GM19467 (cell line): ENCODE measurements around the gene CFAP410.

Experiments used
- ATAC-seq: cut with Tn5 transposase; IDR thresholded peaks from one replicate; pipeline ENCODE4 v1.9.1; 2021; ENCODE audit warnings: mild to moderate bottlenecking, moderate library complexity; ENCODE audit not compliant: unreplicated experiment

Gene CFAP410

GRCh38 chr21:44331650-44332307 is 7.4 kb downstream of the CFAP410 start:
- no peak for ATAC-seq

GRCh38 chr21:44331209-44331608 is 8.0 kb downstream of the CFAP410 start:
- ATAC-seq: no peak

- no peak for ATAC-seq
These were observed 8.5 kb downstream of the CFAP410 start for GRCh38 chr21:44330698-44331097.

- ATAC-seq: no peak
These were observed 9.1 kb downstream of the CFAP410 start for GRCh38 chr21:44329971-44330681.

GRCh38 chr21:44329086-44329889 is 9.9 kb downstream of the CFAP410 start:
- no peak for ATAC-seq

GRCh38 chr21:44328242-44328895 is 10.8 kb downstream of the CFAP410 start:
- no peak for ATAC-seq

GRCh38 chr21:44327603-44327974 is 11.6 kb downstream of the CFAP410 start:
- ATAC-seq: no peak

GRCh38 chr21:44326716-44327602 is 12.2 kb downstream of the CFAP410 start:
- no peak for ATAC-seq

GRCh38 chr21:44326272-44326647 is 12.9 kb downstream of the CFAP410 start:
- no peak for ATAC-seq

GRCh38 chr21:44325386-44326271 is 13.6 kb downstream of the CFAP410 start:
- no peak for ATAC-seq

- ATAC-seq: no peak
These were observed 14.4 kb downstream of the CFAP410 start for GRCh38 chr21:44324854-44325107.

- ATAC-seq: no peak
These were observed 14.9 kb downstream of the CFAP410 start for GRCh38 chr21:44324106-44324853.

- ATAC-seq: no peak
These were observed 15.6 kb downstream of the CFAP410 start for GRCh38 chr21:44323591-44323990.

- ATAC-seq: no peak
These were observed 16.4 kb downstream of the CFAP410 start for GRCh38 chr21:44322621-44323325.

GRCh38 chr21:44321846-44322450 is 17.2 kb downstream of the CFAP410 start:
- ATAC-seq: no peak

- ATAC-seq: no peak
These were observed 18.3 kb downstream of the CFAP410 start for GRCh38 chr21:44320847-44321246.

- ATAC-seq: no peak
These were observed 19.7 kb downstream of the CFAP410 start for GRCh38 chr21:44319407-44320065.
